Nephron progenitor cell (in vitro differentiated cells): Measurements from ENCODE around the gene LETM1.

ENCODE experiments used
- DNase-seq: peaks from one replicate; pipeline ENCODE4 v3.0.0; 2021
- H3K27ac Mint-ChIP-seq: 2 replicates; pipeline ENCODE4 v1.8.0; 2021; ENCODE audit warnings: mild to moderate bottlenecking, moderate library complexity, mixed read lengths
- H3K27me3 Mint-ChIP-seq: 2 replicates; pipeline ENCODE4 v1.8.0; 2021; ENCODE audit warnings: mild to moderate bottlenecking, low read depth, mixed read lengths; ENCODE audit not compliant: poor library complexity
- H3K36me3 Mint-ChIP-seq: 2 replicates; pipeline ENCODE4 v1.8.0; 2021; ENCODE audit warnings: low read depth, mixed read lengths
- H3K4me1 Mint-ChIP-seq: 2 replicates; pipeline ENCODE4 v1.8.0; 2021; ENCODE audit warnings: mixed read lengths
- H3K4me3 Mint-ChIP-seq: 2 replicates; pipeline ENCODE4 v1.8.0; 2021; ENCODE audit warnings: mild to moderate bottlenecking, moderate library complexity, mixed read lengths
- H3K9me3 Mint-ChIP-seq: 2 replicates; pipeline ENCODE4 v1.8.0; 2021; ENCODE audit warnings: mild to moderate bottlenecking, moderate library complexity, mixed read lengths
- TF ChIP-seq, protein P1 (sequence below): fragments of 200-600 bp; sonication (generic); IDR thresholded peaks from 2 replicates; pipeline ENCODE4 v1.5.0; 2021; ENCODE audit warnings: antibody characterized with exemption

LETM1 gene

DNA sequence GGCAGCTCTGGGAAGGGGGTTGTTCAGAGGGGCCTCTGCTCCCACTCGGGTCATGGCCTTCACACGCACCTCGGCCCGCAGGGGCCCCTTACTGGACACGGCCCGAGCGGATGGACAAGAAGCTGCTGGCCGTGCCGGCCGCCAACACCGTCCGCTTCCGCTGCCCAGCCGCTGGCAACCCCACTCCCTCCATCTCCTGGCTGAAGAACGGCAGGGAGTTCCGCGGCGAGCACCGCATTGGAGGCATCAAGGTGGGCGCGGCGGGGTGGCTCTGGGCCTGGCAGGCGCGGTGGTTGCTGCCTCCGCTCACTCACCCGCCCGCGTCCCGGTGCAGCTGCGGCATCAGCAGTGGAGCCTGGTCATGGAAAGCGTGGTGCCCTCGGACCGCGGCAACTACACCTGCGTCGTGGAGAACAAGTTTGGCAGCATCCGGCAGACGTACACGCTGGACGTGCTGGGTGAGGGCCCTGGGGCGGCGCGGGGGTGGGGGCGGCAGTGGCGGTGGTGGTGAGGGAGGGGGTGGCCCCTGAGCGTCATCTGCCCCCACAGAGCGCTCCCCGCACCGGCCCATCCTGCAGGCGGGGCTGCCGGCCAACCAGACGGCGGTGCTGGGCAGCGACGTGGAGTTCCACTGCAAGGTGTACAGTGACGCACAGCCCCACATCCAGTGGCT lies 54.5 kb downstream of the LETM1 start:
- Mint-ChIP-seq H3K36me3 (no peaks in the 10 kb centered on the region), H3K4me1 (peaks cover 9% of the 10 kb centered on the region), H3K27ac (no peak overlapping the region), H3K27me3 (peaks cover 3% of the 10 kb centered on the region), H3K4me3 (no peak overlapping the region), H3K9me3 (no peaks in the 10 kb centered on the region)
- no peak for DNase-seq
- TF ChIP-seq, protein P1, sequence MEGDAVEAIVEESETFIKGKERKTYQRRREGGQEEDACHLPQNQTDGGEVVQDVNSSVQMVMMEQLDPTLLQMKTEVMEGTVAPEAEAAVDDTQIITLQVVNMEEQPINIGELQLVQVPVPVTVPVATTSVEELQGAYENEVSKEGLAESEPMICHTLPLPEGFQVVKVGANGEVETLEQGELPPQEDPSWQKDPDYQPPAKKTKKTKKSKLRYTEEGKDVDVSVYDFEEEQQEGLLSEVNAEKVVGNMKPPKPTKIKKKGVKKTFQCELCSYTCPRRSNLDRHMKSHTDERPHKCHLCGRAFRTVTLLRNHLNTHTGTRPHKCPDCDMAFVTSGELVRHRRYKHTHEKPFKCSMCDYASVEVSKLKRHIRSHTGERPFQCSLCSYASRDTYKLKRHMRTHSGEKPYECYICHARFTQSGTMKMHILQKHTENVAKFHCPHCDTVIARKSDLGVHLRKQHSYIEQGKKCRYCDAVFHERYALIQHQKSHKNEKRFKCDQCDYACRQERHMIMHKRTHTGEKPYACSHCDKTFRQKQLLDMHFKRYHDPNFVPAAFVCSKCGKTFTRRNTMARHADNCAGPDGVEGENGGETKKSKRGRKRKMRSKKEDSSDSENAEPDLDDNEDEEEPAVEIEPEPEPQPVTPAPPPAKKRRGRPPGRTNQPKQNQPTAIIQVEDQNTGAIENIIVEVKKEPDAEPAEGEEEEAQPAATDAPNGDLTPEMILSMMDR = no peak

DNA sequence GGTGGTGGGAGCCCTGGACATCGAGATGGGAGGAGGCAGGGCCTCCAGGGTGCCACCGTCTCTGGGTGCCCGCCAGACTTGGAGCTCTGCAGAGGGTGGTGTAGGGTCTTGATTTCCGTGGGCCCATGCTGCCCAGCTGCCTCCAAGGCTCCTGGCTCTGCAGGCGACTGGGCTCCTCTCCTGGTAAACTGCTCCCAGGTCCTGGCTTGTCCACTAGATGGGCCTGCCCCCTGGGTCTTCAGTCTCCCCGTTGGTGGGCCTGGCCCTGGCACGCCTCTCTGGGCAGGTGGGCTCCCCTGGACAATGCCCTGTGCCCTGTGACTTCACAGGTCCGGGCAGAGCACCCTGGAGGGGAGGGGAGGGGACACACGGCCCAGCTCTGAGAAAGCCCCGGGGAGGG lies 55.2 kb downstream of the LETM1 start:
- TF ChIP-seq, protein P1 = no peak
- Mint-ChIP-seq H3K4me1 (peaks cover 11% of the 10 kb centered on the region), H3K36me3 (no peaks in the 10 kb centered on the region), H3K4me3 (no peak overlapping the region), H3K27ac (no peak overlapping the region), H3K27me3 (peaks cover 9% of the 10 kb centered on the region), H3K9me3 (no peaks in the 10 kb centered on the region)
- DNase-seq = no peak

DNA sequence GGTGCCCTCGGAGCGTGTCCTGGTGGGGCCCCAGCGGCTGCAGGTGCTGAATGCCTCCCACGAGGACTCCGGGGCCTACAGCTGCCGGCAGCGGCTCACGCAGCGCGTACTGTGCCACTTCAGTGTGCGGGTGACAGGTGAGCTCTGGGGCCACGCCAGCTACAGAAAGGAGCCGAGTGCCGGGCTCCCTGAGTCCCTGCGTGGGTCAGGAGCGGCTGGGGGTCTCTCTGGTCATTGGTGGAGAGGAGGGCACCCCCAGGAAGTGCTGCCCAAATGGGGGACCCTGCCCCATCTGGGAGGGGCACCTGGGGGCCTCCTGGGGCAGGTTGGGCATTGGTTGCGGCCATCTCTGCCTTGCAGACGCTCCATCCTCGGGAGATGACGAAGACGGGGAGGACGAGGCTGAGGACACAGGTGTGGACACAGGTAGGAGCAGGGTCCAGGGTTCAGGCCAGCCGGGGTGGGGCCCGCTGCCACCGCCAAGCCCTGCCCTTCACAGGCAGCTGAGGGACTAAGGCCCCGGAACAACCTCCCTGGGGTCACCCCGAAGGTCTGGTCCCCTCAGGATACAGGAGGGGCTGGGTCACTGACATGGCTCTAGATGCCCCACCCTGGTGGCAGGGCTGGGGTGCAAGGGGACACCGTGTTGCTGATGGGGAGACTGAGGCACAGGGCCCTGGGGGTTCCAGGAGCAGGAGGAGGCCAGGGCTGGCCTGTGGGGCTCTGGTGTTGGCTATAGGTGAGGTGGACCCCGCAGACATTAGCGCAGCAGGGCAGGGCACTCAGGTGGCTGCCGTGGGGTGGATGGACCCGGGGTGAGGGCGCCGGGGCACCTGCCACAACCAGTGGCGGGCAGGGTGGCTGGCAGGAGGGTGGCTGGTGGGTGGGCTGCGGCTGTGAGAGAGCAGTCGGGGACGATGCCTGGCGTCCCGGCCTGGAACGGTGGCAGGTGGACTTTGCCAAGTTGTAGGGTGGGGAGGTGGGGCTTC lies 56.3 kb downstream of the LETM1 start:
- H3K27ac Mint-ChIP-seq = no peak overlapping the region
- no peak for DNase-seq

DNA sequence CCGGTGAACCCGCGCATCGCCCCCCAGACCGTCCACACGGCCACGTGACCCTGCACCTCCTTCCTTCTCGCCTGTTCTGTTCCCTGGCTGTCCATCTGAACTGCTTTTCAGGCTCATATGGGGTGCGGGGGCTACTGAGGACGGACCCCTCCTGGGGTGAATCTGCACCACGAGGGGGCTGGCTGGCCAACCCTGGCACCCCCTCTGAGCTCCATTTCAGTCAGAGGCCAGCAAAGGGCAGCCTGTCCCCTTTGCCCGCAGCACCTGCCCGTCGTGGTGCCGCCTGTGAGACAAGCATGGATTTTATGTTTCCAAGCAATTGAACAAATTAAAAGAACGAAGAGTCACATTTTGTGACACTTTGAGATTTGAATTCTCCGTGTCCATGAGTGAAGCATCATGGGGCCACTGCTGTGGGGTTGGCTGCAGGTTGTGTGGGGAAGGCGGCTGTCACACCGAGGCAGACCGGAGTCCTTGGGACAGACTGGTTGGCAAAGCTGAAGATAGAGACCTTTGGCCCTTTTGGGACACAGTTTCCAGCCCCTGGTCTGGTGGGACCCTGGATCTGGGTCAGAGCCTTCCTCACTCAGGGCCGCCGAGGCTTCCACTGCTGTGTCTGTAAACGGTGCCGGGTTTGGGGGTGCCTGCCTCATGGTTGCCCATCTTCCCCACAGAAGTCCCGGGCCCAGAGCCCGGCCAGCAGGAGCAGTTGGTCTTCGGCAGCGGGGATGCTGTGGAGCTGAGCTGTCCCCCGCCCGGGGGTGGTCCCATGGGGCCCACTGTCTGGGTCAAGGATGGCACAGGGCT lies 57.2 kb downstream of the LETM1 start:
- TF ChIP-seq, protein P1 = no peak
- H3K27ac Mint-ChIP-seq = no peak overlapping the region
- peaks cover 6% of the 10 kb centered on the region for H3K4me1 Mint-ChIP-seq
- no peaks in the 10 kb centered on the region for H3K9me3 Mint-ChIP-seq
- H3K4me3 Mint-ChIP-seq = no peak overlapping the region
- H3K36me3 Mint-ChIP-seq = no peaks in the 10 kb centered on the region
- H3K27me3 Mint-ChIP-seq = peaks cover 24% of the 10 kb centered on the region
- no peak for DNase-seq

More for the DNA sequence above, 56.3 kb downstream of the LETM1 start:
- Mint-ChIP-seq H3K27me3 (peaks cover 19% of the 10 kb centered on the region), H3K36me3 (no peaks in the 10 kb centered on the region), H3K9me3 (no peaks in the 10 kb centered on the region), H3K4me3 (no peak overlapping the region), H3K4me1 (peaks cover 11% of the 10 kb centered on the region)
- TF ChIP-seq, protein P1 = no peak

DNA sequence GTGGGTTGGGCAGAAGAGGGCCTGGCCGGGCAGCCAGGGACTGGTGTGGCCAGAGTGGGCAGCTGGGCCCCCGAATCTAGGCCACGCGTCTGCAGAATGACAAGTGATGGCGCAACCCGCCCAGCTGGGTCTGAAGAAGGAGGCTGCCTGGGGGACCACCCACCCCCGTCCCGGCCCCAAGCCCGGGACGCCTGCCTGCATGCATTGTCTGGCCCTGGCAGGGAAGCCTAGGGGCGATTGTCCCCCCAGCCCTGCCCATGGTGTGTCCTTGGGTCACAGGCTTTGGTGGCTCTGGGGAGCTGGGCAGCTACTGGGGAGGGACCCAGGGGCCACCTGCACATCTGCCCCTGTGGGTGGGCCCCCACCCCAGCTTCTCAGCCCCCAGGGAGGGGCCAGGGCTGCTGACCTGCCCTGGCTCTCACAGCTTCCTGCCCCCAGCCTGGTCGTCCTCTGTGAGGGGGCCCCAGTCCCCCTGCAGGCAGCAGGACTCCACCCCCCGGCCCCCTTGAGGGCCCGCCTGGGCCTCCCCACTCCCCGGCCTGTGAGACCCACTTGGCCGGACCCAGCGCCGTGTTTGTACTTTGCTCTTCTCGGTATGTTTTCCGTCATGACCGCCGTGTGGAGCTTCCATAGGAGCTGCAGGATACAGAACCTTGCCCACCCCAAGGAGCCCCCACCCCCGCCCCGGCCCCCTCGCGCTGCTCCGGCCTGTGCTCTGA lies 57.9 kb downstream of the LETM1 start:
- Mint-ChIP-seq H3K9me3 (no peaks in the 10 kb centered on the region), H3K4me3 (no peak overlapping the region), H3K4me1 (peaks cover 6% of the 10 kb centered on the region), H3K27ac (no peak overlapping the region), H3K27me3 (peaks cover 24% of the 10 kb centered on the region), H3K36me3 (no peaks in the 10 kb centered on the region)
- DNase-seq = no peak
- TF ChIP-seq, protein P1 = no peak
